Gastroesophageal sphincter (tissue), 4 donors: Measurements from ENCODE around the gene FBLN1. TPM values are rescaled to one million over a fixed set of nuclear protein-coding genes. Genes with fewer than 3 reads are reported as not detected.
A peak's percentile ranks its signal among the peaks of the same experiment; 100 is the strongest.
"Not testable (repeated sequence)": the region's sequence is repeated elsewhere in the genome, so short reads cannot be mapped to it uniquely, and the experiment has no call there.

Experiments used
- ATAC-seq: fragments of 150-250 bp; one replicate; pipeline ENCODE4 v1.9.1; 2016; ENCODE audit warnings: mild to moderate bottlenecking, moderate library complexity
- H3K27ac ChIP-seq, 4 donors: fragments of 200-600 bp; sonication (generic) in 3 of 4; 1 replicate in 3 of 4; 2 replicates in 1 of 4; pipeline ENCODE4 v1.5.1; 2016 to 2019
- H3K27me3 ChIP-seq: fragments of 200-600 bp; sonication (generic); one replicate; pipeline ENCODE4 v1.5.1; 2019
- H3K36me3 ChIP-seq, 2 donors: fragments of 200-600 bp; sonication (generic); one replicate each; pipeline ENCODE4 v1.5.1; 2019; ENCODE audit warnings: control low read depth in 1 of 2
- H3K4me1 ChIP-seq, 3 donors: fragments of 200-600 bp; sonication (generic); 1 replicate in 2 of 3; 2 replicates in 1 of 3; pipeline ENCODE4 v1.5.1; 2016 to 2019; ENCODE audit warnings: control low read depth in 2 of 3
- H3K4me3 ChIP-seq, 2 donors: fragments of 200-600 bp; sonication (generic); one replicate each; pipeline ENCODE4 v1.5.1; 2019; ENCODE audit warnings: mild to moderate bottlenecking in 1 of 2, moderate library complexity in 1 of 2
- H3K9me3 ChIP-seq, 3 donors: fragments of 200-600 bp; sonication (generic); one replicate each; pipeline ENCODE4 v1.5.1; 2017 to 2019; ENCODE audit warnings: control low read depth in 2 of 3
- CTCF ChIP-seq, 4 experiments: fragments of 200-600 bp in 2 of 4; fragments of 450-650 bp in 2 of 4; sonication (generic) in 1 of 4; IDR thresholded peaks; one replicate each; pipeline ENCODE4 v1.5.1; 2017 to 2019; ENCODE audit warnings: antibody characterized with exemption in 4 of 4, mild to moderate bottlenecking in 2 of 4, moderate library complexity in 2 of 4
- EP300 ChIP-seq: sonication (generic); formaldehyde crosslinking; IDR thresholded peaks from one replicate; pipeline ENCODE4 v1.6.1; 2017; ENCODE audit warnings: antibody characterized with exemption, mild to moderate bottlenecking
- POLR2A ChIP-seq, 2 donors: fragments of 450-650 bp; IDR thresholded peaks; one replicate each; pipeline ENCODE4 v1.6.1; 2017; ENCODE audit warnings: antibody characterized with exemption in 2 of 2, mild to moderate bottlenecking in 2 of 2, moderate library complexity in 1 of 2
- POLR2AphosphoS5 ChIP-seq: sonication (generic); formaldehyde crosslinking; IDR thresholded peaks from one replicate; pipeline ENCODE4 v1.6.1; 2017; ENCODE audit warnings: antibody characterized with exemption
- whole genome bisulfite sequencing, 2 donors: methylation state at CpG; one replicate each; pipeline ENCODE4 v1.1.5; 2018; ENCODE audit warnings: low coverage in 1 of 2; 5-methylcytosine and 5-hydroxymethylcytosine counted together
- total RNA-seq, 4 donors: library from RNA; depleted of rRNA; stranded (reverse); fragments of >200 nt; gene quantifications; one replicate each; pipeline ENCODE4 v1.1.0, GENCODE V29; 2016

The FBLN1 gene
- total RNA-seq, 4 donors from 2014 or later: 241 to 597 (median 382) TPM

- H3K4me3 ChIP-seq: peak overlapping the region in 1 of 2 donors; percentile 19
- peak overlapping the region; percentile 72 to 92 (median 88) for H3K27ac ChIP-seq
Observed at GRCh38 chr22:45553351-45554039, 50.8 kb downstream of the FBLN1 start.

GRCh38 chr22:45554040-45554406 is 51.3 kb downstream of the FBLN1 start:
- H3K4me1 ChIP-seq: peaks cover 6 to 56% (median 48%) of the 10 kb centered on the region in 3 donors
- no peak for TF ChIP-seq POLR2AphosphoS5
- no peak for TF ChIP-seq POLR2A (IDR thresholded peaks at IDR 0.05)
- TF ChIP-seq EP300: no peak
- no peak for TF ChIP-seq CTCF (IDR thresholded peaks at IDR 0.05)
- H3K27ac ChIP-seq: peak overlapping the region in 3 of 4 donors; percentile 86 to 92 (median 91)
- ATAC-seq: no peak
- H3K9me3 ChIP-seq: no peaks in the 10 kb centered on the region
- H3K4me3 ChIP-seq: peak overlapping the region in 1 of 2 donors; percentile 19
- WGBS, 2 donors: 13 to 60% methylated on average over 3 of the region's 16 CpGs
- no peaks in the 10 kb centered on the region for H3K36me3 ChIP-seq
- no peaks in the 10 kb centered on the region for H3K27me3 ChIP-seq

More at GRCh38 chr22:45553351-45554039, 50.8 kb downstream of the FBLN1 start:
- ATAC-seq: peak; percentile 62
- H3K9me3 ChIP-seq: no peaks in the 10 kb centered on the region
- peaks cover 9 to 62% (median 52%) of the 10 kb centered on the region in 3 donors for H3K4me1 ChIP-seq
- TF ChIP-seq CTCF (IDR thresholded peaks at IDR 0.05): peak in 3 of 4 experiments; percentile 96 to 98 (median 96)
- TF ChIP-seq EP300: no peak
- peak; percentile 96 for TF ChIP-seq POLR2AphosphoS5
- TF ChIP-seq POLR2A (IDR thresholded peaks at IDR 0.05): no peak
- 0 to 22% methylated on average over 2 to 16 of the region's 23 CpGs for WGBS, 2 donors
- no peaks in the 10 kb centered on the region for H3K27me3 ChIP-seq
- peaks cover 0 to 4% of the 10 kb centered on the region in 2 donors for H3K36me3 ChIP-seq

DNA sequence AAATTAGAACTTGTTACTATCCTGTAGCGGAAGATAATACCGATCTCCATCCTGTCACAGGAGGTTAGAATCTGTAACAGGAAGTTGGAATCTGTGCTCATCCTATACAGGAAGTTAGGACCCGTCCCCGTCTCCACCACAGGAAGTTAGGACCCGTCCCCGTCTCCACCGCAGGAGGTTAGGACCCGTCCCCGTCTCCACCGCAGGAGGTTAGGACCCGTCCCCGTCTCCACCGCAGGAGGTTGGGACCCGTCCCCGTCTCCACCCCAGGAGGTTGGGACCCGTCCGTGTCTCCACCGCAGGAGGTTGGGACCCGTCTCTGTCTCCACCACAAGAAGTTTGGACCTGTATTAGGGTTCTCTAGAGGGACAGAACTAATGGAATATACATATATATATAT is 52.2 kb downstream of the FBLN1 start:
- Histone ChIP-seq H3K27ac (peak overlapping the region in 2 of 4 donors; percentile 86 to 91), H3K4me1 (peaks cover 6 to 48% (median 44%) of the 10 kb centered on the region in 3 donors), H3K9me3 (peaks cover 0 to 6% (median 0%) of the 10 kb centered on the region in 3 donors), H3K36me3 (no peaks in the 10 kb centered on the region), H3K27me3 (no peaks in the 10 kb centered on the region), H3K4me3 (no peak overlapping the region)
- TF ChIP-seq POLR2A (IDR thresholded peaks at IDR 0.05) (no peak), CTCF (IDR thresholded peaks at IDR 0.05) (no peak), EP300 (no peak), POLR2AphosphoS5 (no peak)
- no peak for ATAC-seq
- WGBS, 2 donors: 84% methylated on average over 6 of the region's 19 CpGs; no CpG with 5 or more reads in 1 of the 2 donors

DNA sequence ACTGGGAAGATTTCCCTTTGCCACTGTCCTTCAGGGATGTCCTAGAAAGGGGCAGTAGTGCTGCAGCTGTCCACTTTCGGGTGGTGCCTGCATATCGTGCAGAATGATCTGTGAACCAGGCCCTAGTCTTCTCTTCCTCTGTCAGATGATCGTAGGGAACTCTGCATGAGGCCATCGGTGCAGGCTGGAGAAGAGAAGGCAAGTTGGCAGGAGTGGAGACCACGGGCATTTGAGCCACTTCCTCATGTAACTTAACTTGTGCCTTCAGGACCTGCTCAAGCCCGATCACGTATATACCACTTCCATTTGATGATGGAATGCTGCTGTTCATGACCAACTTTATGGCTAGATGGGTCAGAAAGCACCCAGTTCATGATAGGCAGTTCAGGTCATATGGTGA is 55.2 kb downstream of the FBLN1 start:
- not testable (repeated sequence) for H3K27ac ChIP-seq, ATAC-seq, H3K27me3 ChIP-seq, H3K4me3 ChIP-seq
- Histone ChIP-seq H3K4me1 (peaks cover 0 to 17% (median 14%) of the 10 kb centered on the region in 3 donors), H3K9me3 (peaks cover 0 to 19% (median 0%) of the 10 kb centered on the region in 3 donors), H3K36me3 (peaks cover 0 to 14% of the 10 kb centered on the region in 2 donors)
- WGBS, 2 donors: 90 to 93% methylated on average over 4 to 5 of the region's 7 CpGs

DNA sequence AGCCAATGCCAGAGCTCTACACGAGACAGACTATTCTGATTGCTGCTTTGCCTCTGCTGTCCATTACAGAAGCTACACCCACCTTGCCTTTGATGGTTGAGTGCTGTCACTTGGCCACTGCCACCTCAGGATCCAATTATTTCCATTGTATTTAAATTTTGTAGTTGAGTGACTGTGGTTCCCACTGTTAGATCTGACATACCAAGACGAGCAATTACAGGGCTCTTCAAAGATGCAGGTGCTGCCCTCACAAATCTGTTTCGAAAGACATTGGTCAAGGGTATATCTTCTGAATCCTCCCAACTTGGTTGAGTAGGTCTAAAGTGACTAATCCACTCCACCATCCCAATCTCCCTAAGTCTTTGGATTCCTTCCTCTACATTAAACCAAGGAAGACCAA is 57.4 kb downstream of the FBLN1 start:
- H3K4me1 ChIP-seq, H3K27ac ChIP-seq, H3K27me3 ChIP-seq, ATAC-seq, H3K4me3 ChIP-seq: not testable (repeated sequence)
- 90 to 95% methylated on average over 2 to 3 of the region's 3 CpGs for WGBS, 2 donors
- peaks cover 0 to 19% (median 0%) of the 10 kb centered on the region in 3 donors for H3K9me3 ChIP-seq
- H3K36me3 ChIP-seq: peaks cover 0 to 31% of the 10 kb centered on the region in 2 donors

DNA sequence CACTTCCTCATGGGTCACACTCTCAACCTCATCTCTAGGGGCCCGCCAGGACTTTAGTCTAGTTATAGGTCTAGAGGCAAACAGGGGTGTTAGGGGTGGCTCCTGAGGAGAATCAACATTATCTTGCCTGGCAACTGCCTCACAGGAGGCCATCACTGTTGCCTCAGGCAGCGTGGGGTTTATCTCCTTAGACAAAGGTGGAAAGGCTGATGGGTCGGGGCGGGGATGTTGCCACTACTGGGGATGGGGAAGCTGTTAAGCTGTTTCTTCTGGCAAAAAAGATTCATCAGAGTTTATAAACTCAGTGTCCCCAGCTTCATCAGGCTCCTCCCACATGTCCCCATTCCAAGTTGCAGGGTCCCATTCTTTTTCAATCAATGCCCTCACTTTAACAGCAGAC is 58.1 kb downstream of the FBLN1 start:
- H3K27me3 ChIP-seq, ATAC-seq, H3K27ac ChIP-seq, H3K4me1 ChIP-seq, H3K4me3 ChIP-seq: not testable (repeated sequence)
- Histone ChIP-seq H3K36me3 (peaks cover 0 to 31% of the 10 kb centered on the region in 2 donors), H3K9me3 (peaks cover 0 to 19% (median 0%) of the 10 kb centered on the region in 3 donors)
- WGBS, 2 donors: 100% methylated on average over 1 to 3 of the region's 4 CpGs
